HS-27A (cell line): ENCODE measurements around the gene RDH12.
"Not testable (repeated sequence)": the region's sequence is repeated elsewhere in the genome, so short reads cannot be mapped to it uniquely, and the experiment has no call there.

Source experiments
- DNase-seq: peaks from one replicate; pipeline ENCODE4 v3.0.0-alpha.2; 2012; ENCODE audit warnings: low read depth, missing footprints

The RDH12 gene

GRCh38 chr14:67701492-67701891 lies at the start of gene RDH12:
RDH12 (plus strand) TSS chr14:67701886; CDS start chr14:67722643, 20,757 bp downstream.
- DNase-seq: not testable (repeated sequence)

- no peak for DNase-seq
Measured at GRCh38 chr14:67652189-67652588, 49.5 kb upstream of the RDH12 start.

- no peak for DNase-seq
Measured at GRCh38 chr14:67653651-67654280, 47.9 kb upstream of the RDH12 start.

GRCh38 chr14:67663633-67664032 lies 38.1 kb upstream of the RDH12 start:
- no peak for DNase-seq

- no peak for DNase-seq
Measured at GRCh38 chr14:67665868-67666267, 35.8 kb upstream of the RDH12 start.

GRCh38 chr14:67666750-67667449 lies 34.8 kb upstream of the RDH12 start:
- DNase-seq: no peak

- DNase-seq: no peak
Measured at GRCh38 chr14:67668559-67668958, 33.1 kb upstream of the RDH12 start.

GRCh38 chr14:67673451-67673850 lies 28.2 kb upstream of the RDH12 start:
- DNase-seq: no peak

GRCh38 chr14:67674139-67674479 lies 27.6 kb upstream of the RDH12 start:
- no peak for DNase-seq

- DNase-seq: peak; percentile 57
Measured at GRCh38 chr14:67674480-67675218, 27.0 kb upstream of the RDH12 start, which contains the start of gene VTI1B. VTI1B (minus strand) TSS chr14:67674632; CDS start chr14:67674489, 143 bp downstream.

- DNase-seq: no peak
Measured at GRCh38 chr14:67675219-67675582, 26.5 kb upstream of the RDH12 start.

GRCh38 chr14:67679006-67679405 lies 22.7 kb upstream of the RDH12 start:
- DNase-seq: no peak

GRCh38 chr14:67680121-67680602 lies 21.5 kb upstream of the RDH12 start:
- no peak for DNase-seq

GRCh38 chr14:67680941-67681340 lies 20.7 kb upstream of the RDH12 start:
- no peak for DNase-seq

- DNase-seq: no peak
Measured at GRCh38 chr14:67683842-67684241, 17.8 kb upstream of the RDH12 start.

- no peak for DNase-seq
Measured at GRCh38 chr14:67690011-67690410, 11.7 kb upstream of the RDH12 start.

- DNase-seq: no peak
Measured at GRCh38 chr14:67694791-67695393, 6.8 kb upstream of the RDH12 start.

- no peak for DNase-seq
Measured at GRCh38 chr14:67695394-67695949, 6.2 kb upstream of the RDH12 start, which contains the start of gene RDH11. RDH11 (minus strand) TSS chr14:67695764; CDS start chr14:67695703, 61 bp downstream.

- DNase-seq: no peak
Measured at GRCh38 chr14:67697006-67697405, 4.7 kb upstream of the RDH12 start.

- DNase-seq: no peak
Measured at GRCh38 chr14:67698179-67698578, 3.5 kb upstream of the RDH12 start.

GRCh38 chr14:67703997-67704396 lies 2.3 kb downstream of the RDH12 start:
- no peak for DNase-seq

GRCh38 chr14:67704484-67705089 lies 2.9 kb downstream of the RDH12 start:
- DNase-seq: no peak
